ENCODE data around the gene CD247. TPM values are rescaled to one million over a fixed set of nuclear protein-coding genes. Genes with fewer than 3 reads are reported as not detected.

Gene CD247
- total and polyA plus RNA-seq, 2 of the 4 experiments (the other 2 are of a cell fraction), result not detected

DNA sequence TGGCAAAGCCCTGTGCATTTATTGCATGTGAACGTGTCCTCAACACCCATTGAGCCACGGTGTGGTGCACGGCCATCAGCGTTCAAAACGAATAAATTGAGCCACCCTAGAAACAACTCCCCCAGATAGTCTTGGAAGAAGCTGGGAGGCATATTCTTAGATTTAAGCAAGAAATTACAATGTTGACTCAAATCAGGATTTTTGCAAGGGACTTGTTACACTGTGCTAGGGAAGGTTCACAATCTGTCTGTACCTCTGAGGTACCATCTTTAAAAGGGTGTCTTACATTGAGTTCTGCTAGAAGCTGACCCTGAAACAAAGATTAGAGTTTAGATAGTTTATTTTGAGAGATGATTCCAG lies 16.2 kb downstream of the CD247 start:
- H3K9me3 ChIP-seq (ENCODE audit: control insufficient read depth, insufficient read depth, low read length), result no peaks in the 10 kb centered on the region
- no peak overlapping the region for H3K4me2 ChIP-seq (ENCODE audit: low read depth, low read length)
- dilution Hi-C loops (cut with HindIII; ENCODE audit: low sequenced_read_pairs, unreplicated experiment), result no loop called here
- no peak overlapping the region for H2BK20ac ChIP-seq (ENCODE audit: low read depth, low read length)
- POLR2A ChIA-PET (ENCODE audit: unreplicated experiment), result no interaction called here
- no peak overlapping the region for H2BK15ac ChIP-seq (ENCODE audit: low read depth, low read length)
- no TSS peak for BruUV-seq (replicated peaks)
- no peak overlapping the region for H3K4ac ChIP-seq (ENCODE audit: low read depth, low read length)
- no peak overlapping the region for H4K5ac ChIP-seq (ENCODE audit: low read depth, low read length)
- CTCF ChIA-PET, result no interaction called here
- H2AK9ac ChIP-seq (replicated peaks; ENCODE audit: low read depth, low read length, poor library complexity), result no peak overlapping the region
- no peaks in the 10 kb centered on the region for H4K20me1 ChIP-seq (ENCODE audit: insufficient read depth, low read length)
- no peak overlapping the region for H3K23ac ChIP-seq (ENCODE audit: low read depth, low read length)
- H4K91ac ChIP-seq (ENCODE audit: insufficient read depth, low read depth, low read length), result no peak overlapping the region
- TF ChIP-seq MAFK (IDR thresholded peaks at IDR 0.05; ENCODE audit: low read depth, low read length), result no peak
- TF ChIP-seq, protein P1, sequence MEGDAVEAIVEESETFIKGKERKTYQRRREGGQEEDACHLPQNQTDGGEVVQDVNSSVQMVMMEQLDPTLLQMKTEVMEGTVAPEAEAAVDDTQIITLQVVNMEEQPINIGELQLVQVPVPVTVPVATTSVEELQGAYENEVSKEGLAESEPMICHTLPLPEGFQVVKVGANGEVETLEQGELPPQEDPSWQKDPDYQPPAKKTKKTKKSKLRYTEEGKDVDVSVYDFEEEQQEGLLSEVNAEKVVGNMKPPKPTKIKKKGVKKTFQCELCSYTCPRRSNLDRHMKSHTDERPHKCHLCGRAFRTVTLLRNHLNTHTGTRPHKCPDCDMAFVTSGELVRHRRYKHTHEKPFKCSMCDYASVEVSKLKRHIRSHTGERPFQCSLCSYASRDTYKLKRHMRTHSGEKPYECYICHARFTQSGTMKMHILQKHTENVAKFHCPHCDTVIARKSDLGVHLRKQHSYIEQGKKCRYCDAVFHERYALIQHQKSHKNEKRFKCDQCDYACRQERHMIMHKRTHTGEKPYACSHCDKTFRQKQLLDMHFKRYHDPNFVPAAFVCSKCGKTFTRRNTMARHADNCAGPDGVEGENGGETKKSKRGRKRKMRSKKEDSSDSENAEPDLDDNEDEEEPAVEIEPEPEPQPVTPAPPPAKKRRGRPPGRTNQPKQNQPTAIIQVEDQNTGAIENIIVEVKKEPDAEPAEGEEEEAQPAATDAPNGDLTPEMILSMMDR (conservative IDR thresholded peaks at IDR 0.05; ENCODE audit: low read depth, low read length), result no peak
- TF ChIP-seq MXI1 (IDR thresholded peaks at IDR 0.05; ENCODE audit: borderline replicate concordance, low read depth, low read length), result no peak
- no peak for TF ChIP-seq MAZ (IDR thresholded peaks at IDR 0.05; ENCODE audit: borderline replicate concordance, low read depth, low read length)
- TF ChIP-seq RFX5 (IDR thresholded peaks at IDR 0.05; ENCODE audit: low read depth, low read length), result no peak
- no peak for TF ChIP-seq NFE2L2 (IDR thresholded peaks at IDR 0.05; ENCODE audit: low read depth, low read length)
- no peak for TF ChIP-seq SMC3 (IDR thresholded peaks at IDR 0.05; ENCODE audit: low read depth, low read length)
- TF ChIP-seq BHLHE40 (IDR thresholded peaks at IDR 0.05; ENCODE audit: low read depth, low read length), result no peak
- TF ChIP-seq CHD1 (IDR thresholded peaks at IDR 0.05; ENCODE audit: low read depth, low read length), result no peak
- no peak for TF ChIP-seq RCOR1 (IDR thresholded peaks at IDR 0.05; ENCODE audit: insufficient replicate concordance, low read length)
- no peak for TF ChIP-seq POLR2A (IDR thresholded peaks at IDR 0.05; ENCODE audit: low read depth, low read length)
- no peak for TF ChIP-seq USF2 (IDR thresholded peaks at IDR 0.05; ENCODE audit: low read depth, low read length)
- TF ChIP-seq, protein P2, sequence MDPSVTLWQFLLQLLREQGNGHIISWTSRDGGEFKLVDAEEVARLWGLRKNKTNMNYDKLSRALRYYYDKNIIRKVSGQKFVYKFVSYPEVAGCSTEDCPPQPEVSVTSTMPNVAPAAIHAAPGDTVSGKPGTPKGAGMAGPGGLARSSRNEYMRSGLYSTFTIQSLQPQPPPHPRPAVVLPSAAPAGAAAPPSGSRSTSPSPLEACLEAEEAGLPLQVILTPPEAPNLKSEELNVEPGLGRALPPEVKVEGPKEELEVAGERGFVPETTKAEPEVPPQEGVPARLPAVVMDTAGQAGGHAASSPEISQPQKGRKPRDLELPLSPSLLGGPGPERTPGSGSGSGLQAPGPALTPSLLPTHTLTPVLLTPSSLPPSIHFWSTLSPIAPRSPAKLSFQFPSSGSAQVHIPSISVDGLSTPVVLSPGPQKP (IDR thresholded peaks at IDR 0.05; ENCODE audit: borderline replicate concordance, low read depth, low read length), result no peak
- TF ChIP-seq CEBPB (IDR thresholded peaks at IDR 0.05; ENCODE audit: low read depth, low read length), result no peak
- no peak for TF ChIP-seq RAD21 (IDR thresholded peaks at IDR 0.05; ENCODE audit: low read length)
- no peak for TF ChIP-seq FOS (IDR thresholded peaks at IDR 0.05; ENCODE audit: low read depth, low read length)
- H3K14ac ChIP-seq (replicated peaks; ENCODE audit: low read depth, low read length), result no peak overlapping the region
- no peaks in the 10 kb centered on the region for H3K9me1 ChIP-seq (ENCODE audit: insufficient read depth, low read length)
- in situ Hi-C loops (cut with MboI; ENCODE audit: low sequenced_read_pairs), result no loop called here
- no peak overlapping the region for H4K8ac ChIP-seq (ENCODE audit: low read depth in 2 of 2, low read length in 2 of 2)
- H2BK120ac ChIP-seq (ENCODE audit: low read depth, low read length), result no peak overlapping the region
- H3K4me3 ChIP-seq (ENCODE audit: insufficient read depth, low read depth, low read length), result no peak overlapping the region
- no peak overlapping the region for H2AFZ ChIP-seq (replicated peaks; ENCODE audit: low read length, poor library complexity)
- intact Hi-C loops (cut with micrococcal nuclease), result no loop called here
- no peak overlapping the region for H3K18ac ChIP-seq (ENCODE audit: low read depth, low read length)
- WGBS, 2 experiments (ENCODE audit: extremely low coverage in 2 of 2, insufficient read length in 1 of 2), result no CpG with 5 or more reads among the region's 5 CpGs
- H2BK5ac ChIP-seq (ENCODE audit: low read depth, low read length, poor library complexity, severe bottlenecking), result no peak overlapping the region
- H3K27me3 ChIP-seq (ENCODE audit: control insufficient read depth, insufficient read depth, low read length), result peaks cover 29% of the 10 kb centered on the region
- H3K27ac ChIP-seq (ENCODE audit: insufficient read depth, low read length), result no peak overlapping the region
- DNase-seq (no peak), ATAC-seq (ENCODE audit: low read depth) (no peak)
- no peaks in the 10 kb centered on the region for H3K4me1 ChIP-seq (ENCODE audit: control insufficient read depth, insufficient read depth, low read length)
- no peaks in the 10 kb centered on the region for H3K79me1 ChIP-seq (ENCODE audit: low read depth in 1 of 2, low read length in 2 of 2)
- no peaks in the 10 kb centered on the region for H3K36me3 ChIP-seq (ENCODE audit: control insufficient read depth, insufficient read depth, low read length)
- no peak overlapping the region for H3K9ac ChIP-seq (ENCODE audit: low read depth, low read length)
- no peak overlapping the region for H2AK5ac ChIP-seq (ENCODE audit: low read depth, low read length)
- H3K56ac ChIP-seq (ENCODE audit: extremely low read depth, insufficient read depth, low read length), result no peak overlapping the region
